ES-I3 (cell line): ENCODE data around the gene ADCYAP1R1.
A peak's percentile ranks its signal among the peaks of the same experiment; 100 is the strongest.
"Not testable (repeated sequence)": the region's sequence is repeated elsewhere in the genome, so short reads cannot be mapped to it uniquely, and the experiment has no call there.

ENCODE experiments used
- H3K36me3 ChIP-seq: 2 replicates; pipeline ENCODE4 v1.6.1; 2013; ENCODE audit warnings: mild to moderate bottlenecking, low read length, control low read depth, moderate library complexity; ENCODE audit not compliant: insufficient read depth
- H3K4me1 ChIP-seq: 2 replicates; pipeline ENCODE4 v1.6.1; 2013; ENCODE audit warnings: mild to moderate bottlenecking, control low read depth, low read length; ENCODE audit not compliant: insufficient read depth
- H3K9ac ChIP-seq: 2 replicates; pipeline ENCODE4 v1.6.1; 2013; ENCODE audit warnings: low read depth, mild to moderate bottlenecking, low read length, moderate library complexity
- H3K9me3 ChIP-seq: 2 replicates; pipeline ENCODE4 v1.6.1; 2013; ENCODE audit warnings: mild to moderate bottlenecking, low read length, moderate library complexity; ENCODE audit not compliant: control insufficient read depth, insufficient read depth

The ADCYAP1R1 gene

DNA sequence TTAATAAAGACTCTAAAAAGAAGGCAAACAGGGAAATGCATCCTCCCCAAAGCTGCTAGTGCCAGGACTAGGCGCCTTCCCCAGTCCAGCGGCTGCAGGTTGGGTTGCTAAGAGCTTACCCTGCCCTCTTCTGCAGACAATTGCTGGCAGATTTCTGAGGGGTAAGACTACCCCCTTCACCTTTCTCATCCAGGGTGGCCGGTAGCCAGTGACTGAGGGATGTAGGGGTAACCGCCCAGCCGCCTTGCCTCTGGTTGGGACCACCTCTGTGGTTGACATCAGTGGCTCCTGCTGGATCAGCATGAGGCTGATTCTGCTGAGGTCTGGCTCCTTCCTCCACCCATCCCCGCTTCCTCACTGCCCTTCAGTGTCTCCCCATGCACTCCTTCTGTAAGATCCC is 71.2 kb downstream of the ADCYAP1R1 start:
- no peaks in the 10 kb centered on the region for H3K9me3 ChIP-seq
- no peak overlapping the region for H3K9ac ChIP-seq
- H3K4me1 ChIP-seq: no peaks in the 10 kb centered on the region
- no peaks in the 10 kb centered on the region for H3K36me3 ChIP-seq

DNA sequence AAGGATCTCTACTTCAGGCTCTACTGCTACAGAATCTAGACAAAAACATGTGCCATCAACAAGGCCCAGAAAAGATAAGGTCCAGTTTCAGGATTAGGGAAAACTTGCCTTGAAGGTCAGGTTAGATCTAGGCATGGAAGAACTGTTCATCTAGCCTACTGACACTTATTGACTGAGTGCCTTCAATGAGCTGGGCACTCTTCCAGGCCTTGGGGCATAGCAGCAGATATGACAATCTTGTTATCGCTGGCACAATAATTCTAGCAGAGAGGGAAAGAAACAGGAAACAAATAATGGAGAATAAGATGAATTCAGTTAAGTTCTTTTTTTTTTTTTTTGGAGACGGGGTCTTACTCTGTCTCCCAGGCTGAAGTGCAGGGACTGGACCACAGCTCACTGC is 71.6 kb downstream of the ADCYAP1R1 start:
- no peaks in the 10 kb centered on the region for H3K4me1 ChIP-seq
- H3K36me3 ChIP-seq: no peaks in the 10 kb centered on the region
- no peaks in the 10 kb centered on the region for H3K9me3 ChIP-seq
- H3K9ac ChIP-seq: no peak overlapping the region

DNA sequence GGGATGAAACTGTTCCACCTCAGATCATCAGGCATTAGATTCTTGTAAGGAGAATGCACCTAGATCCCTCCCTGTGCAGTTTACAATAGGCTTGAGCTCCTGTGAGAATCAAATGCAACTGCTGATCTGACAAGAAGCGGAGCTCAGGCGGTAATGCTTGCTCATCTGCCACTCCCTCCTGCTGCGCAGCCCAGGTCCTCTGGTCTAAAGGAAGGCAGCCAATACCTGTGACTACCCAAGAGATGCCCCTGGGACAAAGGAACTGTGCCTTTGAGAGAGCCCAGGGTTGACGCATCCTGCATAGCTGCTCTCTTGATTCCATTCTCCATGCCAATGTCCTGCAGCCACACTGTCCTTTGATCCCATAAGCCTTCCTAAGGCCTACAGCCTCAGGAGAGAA is 73.1 kb downstream of the ADCYAP1R1 start:
- Histone ChIP-seq H3K36me3 (no peaks in the 10 kb centered on the region), H3K9me3 (no peaks in the 10 kb centered on the region), H3K9ac (no peak overlapping the region), H3K4me1 (no peaks in the 10 kb centered on the region)

DNA sequence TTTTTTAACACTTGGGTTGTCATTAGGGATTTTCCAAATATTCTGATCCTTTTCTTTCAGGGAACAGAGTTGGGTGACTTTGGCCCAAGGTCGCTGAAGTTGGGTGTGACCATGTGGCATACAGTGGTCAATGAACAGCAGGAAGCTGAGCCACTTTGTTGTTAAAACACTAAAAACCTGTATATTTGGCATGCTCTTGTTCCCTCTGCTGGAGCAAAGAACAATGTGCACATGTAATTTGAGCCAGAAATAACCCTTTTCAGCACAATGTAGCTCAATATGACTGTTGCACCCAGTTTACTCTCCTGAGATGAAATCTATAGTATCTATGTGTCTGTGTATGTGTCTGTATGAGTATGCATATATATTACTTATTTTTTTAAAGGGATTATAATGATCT is 74.9 kb downstream of the ADCYAP1R1 start:
- no peaks in the 10 kb centered on the region for H3K4me1 ChIP-seq
- no peaks in the 10 kb centered on the region for H3K9me3 ChIP-seq
- no peak overlapping the region for H3K9ac ChIP-seq
- no peaks in the 10 kb centered on the region for H3K36me3 ChIP-seq

DNA sequence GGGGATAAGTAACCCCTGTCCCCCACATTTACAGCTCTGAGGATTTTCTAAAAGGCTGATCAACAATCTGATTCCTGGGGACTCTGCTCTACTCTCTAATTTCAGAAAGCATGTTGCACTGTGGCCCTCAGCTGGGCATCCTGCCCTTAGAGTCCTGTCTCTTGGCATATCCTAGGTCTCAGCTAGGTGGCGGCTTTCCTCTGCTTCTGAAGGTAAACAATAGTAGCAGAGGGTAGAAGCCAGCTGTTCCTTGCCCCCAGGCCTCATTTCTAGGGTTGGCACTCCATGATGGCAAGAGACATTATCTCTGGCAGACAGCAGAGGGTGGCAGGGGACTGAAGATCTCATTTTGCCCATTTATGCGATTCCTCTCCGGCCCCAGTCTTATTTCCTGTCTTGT is 77.0 kb downstream of the ADCYAP1R1 start:
- Histone ChIP-seq H3K9me3 (no peaks in the 10 kb centered on the region), H3K9ac (no peak overlapping the region), H3K4me1 (no peaks in the 10 kb centered on the region), H3K36me3 (no peaks in the 10 kb centered on the region)

DNA sequence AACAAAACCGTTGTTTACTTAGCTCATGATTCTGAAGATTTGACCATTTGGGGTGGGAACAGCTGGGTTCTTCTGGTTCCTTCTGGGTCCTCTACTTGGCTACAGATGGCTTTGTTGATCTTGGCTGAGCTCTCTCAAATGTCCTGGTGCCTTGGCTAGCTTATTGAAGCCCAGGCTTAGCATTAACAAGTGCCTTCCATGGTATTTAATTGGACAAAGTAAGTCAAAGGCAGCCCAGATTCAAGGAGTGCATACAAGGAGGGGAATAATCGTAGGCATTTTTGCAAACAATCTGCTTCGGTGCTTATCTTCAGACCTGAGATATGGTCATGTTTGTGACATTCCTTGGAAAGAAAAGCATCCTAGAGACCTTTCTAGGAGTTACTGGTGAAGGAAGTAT is 81.4 kb downstream of the ADCYAP1R1 start:
- no peaks in the 10 kb centered on the region for H3K9me3 ChIP-seq
- H3K36me3 ChIP-seq: no peaks in the 10 kb centered on the region
- no peak overlapping the region for H3K9ac ChIP-seq
- H3K4me1 ChIP-seq: no peaks in the 10 kb centered on the region

DNA sequence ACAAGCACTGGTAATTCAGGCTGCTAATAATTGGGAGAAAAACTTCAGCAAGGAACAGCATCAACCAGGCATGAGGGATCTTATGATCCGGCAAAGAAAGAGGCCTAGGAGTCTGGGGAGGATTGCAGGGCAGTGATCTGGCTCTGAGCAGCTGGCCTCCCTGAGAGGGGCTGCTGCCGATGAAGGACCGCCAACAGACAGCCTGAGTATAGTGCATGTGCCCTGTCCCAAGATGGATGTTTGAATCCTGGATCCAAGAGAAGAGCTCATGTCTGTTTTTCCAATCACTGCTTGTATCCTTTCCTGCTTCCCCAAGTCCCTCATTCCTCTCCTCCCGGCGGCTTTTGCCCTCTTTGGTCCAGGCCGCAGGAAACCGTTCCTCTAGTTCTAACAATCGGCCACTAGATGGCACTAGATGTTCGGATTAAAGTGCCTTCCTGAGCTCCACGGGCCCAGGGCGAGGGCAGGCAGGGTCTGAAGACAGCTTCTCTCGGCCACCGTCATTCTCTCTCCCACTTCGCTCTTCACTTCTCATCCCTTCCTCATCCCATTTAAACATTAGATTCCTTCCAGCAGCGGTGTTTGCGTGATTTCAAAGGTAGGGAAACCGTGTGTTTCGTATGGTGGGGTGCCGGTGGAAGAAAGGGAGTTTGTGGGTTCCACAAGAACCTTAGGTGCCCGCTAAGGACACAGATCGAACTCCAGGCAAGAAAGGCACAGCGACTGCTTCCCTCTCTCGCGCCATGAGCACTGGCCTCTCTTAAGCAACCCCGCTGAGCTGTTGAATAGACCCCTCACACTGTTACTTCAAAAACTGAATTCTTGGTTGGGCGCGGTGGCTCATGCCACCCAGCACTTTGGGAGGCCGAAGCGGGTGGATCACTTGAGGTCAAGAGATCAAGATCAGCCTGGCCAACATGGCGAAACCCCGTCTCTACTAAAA is 82.4 kb downstream of the ADCYAP1R1 start:
- Histone ChIP-seq H3K9me3 (no peaks in the 10 kb centered on the region), H3K36me3 (no peaks in the 10 kb centered on the region), H3K4me1 (no peaks in the 10 kb centered on the region), H3K9ac (peak overlapping the region; percentile 28; the same call in 1 of the 2 replicates)

DNA sequence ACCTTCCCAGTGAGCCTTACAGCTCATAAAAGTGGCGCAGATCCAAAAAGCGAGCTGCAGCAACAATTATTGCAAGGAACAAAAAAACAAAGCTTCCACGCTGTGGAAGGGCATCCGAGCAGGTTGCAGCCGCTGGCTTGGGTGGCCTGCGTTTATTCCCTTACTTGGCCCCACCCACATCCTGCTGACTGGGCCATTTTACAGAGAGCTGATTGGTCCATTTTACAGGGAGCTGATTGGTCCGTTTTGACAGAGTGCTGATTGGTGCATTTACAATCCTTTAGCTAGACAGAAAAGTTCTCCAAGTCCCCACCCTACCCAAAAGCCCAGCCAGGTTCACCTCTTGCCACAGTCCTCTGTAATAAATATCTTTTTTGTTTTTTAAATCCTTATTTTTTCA is 85.1 kb downstream of the ADCYAP1R1 start:
- Histone ChIP-seq H3K4me1 (no peaks in the 10 kb centered on the region), H3K36me3 (no peaks in the 10 kb centered on the region), H3K9me3 (no peaks in the 10 kb centered on the region), H3K9ac (no peak overlapping the region)

DNA sequence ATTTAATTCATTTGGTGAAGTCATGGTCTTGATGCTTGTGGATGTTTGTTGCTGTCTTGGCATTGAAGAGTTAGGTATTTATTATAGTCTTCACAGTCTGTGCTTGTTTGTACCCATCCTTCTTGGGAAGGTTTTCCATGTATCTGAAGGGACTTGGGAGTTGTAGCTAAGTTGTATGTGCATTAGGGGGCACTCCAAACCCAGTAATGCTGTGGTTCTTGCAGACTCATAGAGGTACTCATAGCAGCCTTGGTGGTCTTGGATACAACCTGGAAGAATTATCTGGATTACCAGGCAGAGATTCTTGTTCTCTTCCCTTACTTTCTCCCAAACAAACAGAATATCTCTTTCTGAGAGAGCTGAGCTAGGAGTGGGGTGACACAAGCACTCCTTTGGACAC is 93.2 kb downstream of the ADCYAP1R1 start:
- no peak overlapping the region for H3K9ac ChIP-seq
- H3K4me1 ChIP-seq: no peaks in the 10 kb centered on the region; the same call in 1 of the 2 replicates
- H3K9me3 ChIP-seq: peaks cover 3% of the 10 kb centered on the region; the same call in 1 of the 2 replicates
- no peaks in the 10 kb centered on the region for H3K36me3 ChIP-seq

DNA sequence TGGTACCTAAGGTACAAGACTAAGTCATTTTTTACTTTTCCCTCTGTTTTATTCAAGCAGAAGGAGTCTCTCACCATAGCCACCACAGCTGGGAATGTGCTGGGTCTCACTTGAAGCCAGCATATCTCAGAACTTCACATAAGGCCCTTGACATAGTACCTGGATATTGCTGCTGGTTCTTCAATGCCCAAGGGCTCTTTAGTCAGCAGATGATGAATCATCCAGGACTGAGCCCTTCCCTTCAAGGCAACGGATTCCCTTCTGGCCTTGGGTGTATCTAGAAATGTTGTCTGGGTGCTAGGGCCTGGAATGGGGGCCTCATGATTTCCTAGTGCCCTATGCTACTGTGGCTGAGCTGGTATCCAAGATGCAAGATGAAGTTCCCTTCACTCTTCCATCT is 93.9 kb downstream of the ADCYAP1R1 start:
- Histone ChIP-seq H3K36me3 (no peaks in the 10 kb centered on the region), H3K9ac (no peak overlapping the region), H3K4me1 (no peaks in the 10 kb centered on the region; the same call in 1 of the 2 replicates), H3K9me3 (peaks cover 3% of the 10 kb centered on the region; the same call in 1 of the 2 replicates)

DNA sequence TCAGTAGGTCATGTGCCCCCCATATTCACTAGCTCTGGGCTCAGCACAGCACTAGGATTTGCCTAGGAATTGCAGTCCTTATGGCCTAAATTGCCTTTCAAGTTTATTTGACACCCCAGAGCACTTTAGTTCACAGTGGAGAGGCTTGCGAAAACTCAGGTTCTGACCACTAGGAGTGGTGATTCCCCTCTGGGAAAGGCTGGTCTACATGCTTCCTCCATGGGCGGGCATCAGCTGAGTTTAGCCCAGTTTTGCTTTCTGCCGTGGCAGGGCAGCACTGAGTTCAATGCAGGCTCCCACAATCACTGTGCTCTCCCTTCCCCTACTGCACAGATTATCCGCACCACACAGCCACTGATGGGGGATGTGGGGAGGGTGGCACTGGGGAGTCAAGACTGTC is 94.4 kb downstream of the ADCYAP1R1 start:
- peaks cover 3% of the 10 kb centered on the region; the same call in 1 of the 2 replicates for H3K9me3 ChIP-seq
- H3K9ac ChIP-seq: no peak overlapping the region
- no peaks in the 10 kb centered on the region; the same call in 1 of the 2 replicates for H3K4me1 ChIP-seq
- no peaks in the 10 kb centered on the region for H3K36me3 ChIP-seq

DNA sequence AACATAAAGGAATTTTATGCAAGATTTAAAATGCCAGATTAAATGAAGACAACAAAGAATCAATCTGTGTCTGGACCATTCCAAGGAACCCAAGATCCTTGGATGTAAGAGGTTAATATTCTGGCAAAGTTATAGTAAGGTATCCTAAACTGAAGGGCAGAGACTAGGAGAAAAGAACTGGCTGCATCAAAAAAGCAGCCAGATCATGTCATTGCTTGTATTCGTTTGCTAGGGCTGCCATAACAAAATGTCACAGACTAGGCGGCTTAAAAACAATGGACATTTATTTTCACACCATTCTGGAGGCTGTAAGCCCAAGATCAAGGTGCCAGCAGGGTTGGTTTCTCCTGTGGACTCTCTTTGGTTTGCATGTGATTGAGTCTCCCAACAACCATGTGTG is 99.7 kb downstream of the ADCYAP1R1 start:
- Histone ChIP-seq H3K4me1 (no peaks in the 10 kb centered on the region), H3K9ac (no peak overlapping the region), H3K36me3 (no peaks in the 10 kb centered on the region), H3K9me3 (peaks cover 3% of the 10 kb centered on the region; the same call in 1 of the 2 replicates)

DNA sequence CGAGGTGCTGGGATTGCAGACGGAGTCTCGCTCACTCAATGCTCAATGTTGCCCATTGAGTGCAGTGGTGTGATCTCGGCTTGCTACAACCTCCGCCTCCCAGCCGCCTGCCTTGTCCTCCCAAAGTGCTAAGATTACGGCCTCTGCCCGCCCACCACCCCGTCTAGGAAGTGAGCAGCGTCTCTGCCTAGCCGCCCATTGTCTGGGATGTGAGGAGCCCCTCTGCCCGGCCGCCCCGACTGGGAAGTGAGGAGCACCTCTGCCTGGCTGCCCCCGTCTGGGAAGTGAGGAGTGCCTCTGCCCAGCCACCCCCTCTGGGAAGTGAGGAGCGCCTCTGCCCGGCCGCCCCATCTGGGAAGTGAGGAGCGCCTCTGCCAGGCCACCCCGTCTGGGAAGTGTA is 101.2 kb downstream of the ADCYAP1R1 start:
- H3K9me3 ChIP-seq, H3K4me1 ChIP-seq: not testable (repeated sequence)

DNA sequence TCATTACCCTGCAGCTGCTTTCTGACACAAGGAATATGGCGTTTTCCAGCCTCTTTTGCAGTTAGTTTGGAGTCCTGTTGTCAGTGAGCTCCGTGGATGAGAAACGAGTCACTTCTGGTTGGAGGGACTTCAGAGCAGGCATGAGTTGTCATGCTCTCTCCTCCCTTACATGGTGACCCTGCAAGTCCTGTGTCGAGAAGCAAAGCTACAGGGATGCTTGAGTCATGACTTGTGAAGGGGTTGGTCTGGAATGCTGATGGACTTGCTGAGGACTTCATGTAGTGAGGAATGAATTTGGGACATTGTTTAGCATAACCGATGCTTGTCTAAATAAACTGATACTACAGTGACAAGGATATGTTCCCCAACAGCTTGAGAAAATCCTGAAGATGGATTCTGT is 108.8 kb downstream of the ADCYAP1R1 start:
- H3K9ac ChIP-seq: no peak overlapping the region
- H3K9me3 ChIP-seq: no peaks in the 10 kb centered on the region
- H3K4me1 ChIP-seq: no peaks in the 10 kb centered on the region; the same call in 1 of the 2 replicates
- H3K36me3 ChIP-seq: no peaks in the 10 kb centered on the region

More for the DNA sequence above, 101.2 kb downstream of the ADCYAP1R1 start:
- H3K36me3 ChIP-seq, H3K9ac ChIP-seq: not testable (repeated sequence)
